ENCODE measurements around the gene OR7G3.

The OR7G3 gene

GRCh38 chr19:9107375-9107774 is 19.4 kb downstream of the OR7G3 start, which contains the start of gene OR7G2:
OR7G2 (minus strand) TSS chr19:9107475; CDS start chr19:9103243, 4,232 bp downstream.
- no peak for DNase-seq

- DNase-seq: no peak
These were observed 40.0 kb downstream of the OR7G3 start, which contains the start of gene OR1M1 for GRCh38 chr19:9086761-9087160. OR1M1 (plus strand) TSS chr19:9087061; CDS start chr19:9093245, 6,184 bp downstream.

GRCh38 chr19:9078651-9079050 is 48.1 kb downstream of the OR7G3 start:
- no peak for DNase-seq

- no peak for DNase-seq
These were observed 49.8 kb downstream of the OR7G3 start for GRCh38 chr19:9076901-9077300.
